ENCODE measurements around the gene NDUFA8.

Gene NDUFA8

GRCh38 chr9:122126331-122127261 is 33.0 kb downstream of the NDUFA8 start:
- no peak for TF ChIP-seq ZFX (IDR thresholded peaks at IDR 0.05; ENCODE audit: borderline replicate concordance)
- TF ChIP-seq CTCF (IDR thresholded peaks at IDR 0.05): peak; percentile 31
- no peak overlapping the region for H3K27ac ChIP-seq

- no peak for TF ChIP-seq ZFX (IDR thresholded peaks at IDR 0.05; ENCODE audit: borderline replicate concordance)
- TF ChIP-seq CTCF (IDR thresholded peaks at IDR 0.05): peak; percentile 64
- H3K27ac ChIP-seq: no peak overlapping the region
Observed at GRCh38 chr9:122125509-122126330, 33.9 kb downstream of the NDUFA8 start.

GRCh38 chr9:122125158-122125508 is 34.4 kb downstream of the NDUFA8 start:
- peak; percentile 93 for TF ChIP-seq CTCF (IDR thresholded peaks at IDR 0.05)
- TF ChIP-seq ZFX (IDR thresholded peaks at IDR 0.05; ENCODE audit: borderline replicate concordance): no peak
- no peak overlapping the region for H3K27ac ChIP-seq

- no peak overlapping the region for H3K27ac ChIP-seq
- no peak for TF ChIP-seq CTCF (IDR thresholded peaks at IDR 0.05)
- no peak for TF ChIP-seq ZFX (IDR thresholded peaks at IDR 0.05; ENCODE audit: borderline replicate concordance)
Observed at GRCh38 chr9:122124528-122124927, 35.1 kb downstream of the NDUFA8 start.

- TF ChIP-seq CTCF (IDR thresholded peaks at IDR 0.05): no peak
- TF ChIP-seq ZFX (IDR thresholded peaks at IDR 0.05; ENCODE audit: borderline replicate concordance): no peak
- H3K27ac ChIP-seq: no peak overlapping the region
Observed at GRCh38 chr9:122124048-122124447, 35.5 kb downstream of the NDUFA8 start.

GRCh38 chr9:122122903-122123632 is 36.5 kb downstream of the NDUFA8 start:
- peak; percentile 98 for TF ChIP-seq CTCF (IDR thresholded peaks at IDR 0.05)
- TF ChIP-seq ZFX (IDR thresholded peaks at IDR 0.05; ENCODE audit: borderline replicate concordance): no peak

More at GRCh38 chr9:122122903-122123632, 36.5 kb downstream of the NDUFA8 start:
- H3K27ac ChIP-seq: no peak overlapping the region

Data from 22Rv1 (cell line).